NCI-H510A (cell line): ENCODE measurements around the gene MEI1.
"Not testable (repeated sequence)": the region's sequence is repeated elsewhere in the genome, so short reads cannot be mapped to it uniquely, and the experiment has no call there.

ENCODE experiments used
- DNase-seq: peaks from one replicate; lab custom pipeline; 2025; lab: John Stamatoyannopoulos, UW

The MEI1 gene, protein sequence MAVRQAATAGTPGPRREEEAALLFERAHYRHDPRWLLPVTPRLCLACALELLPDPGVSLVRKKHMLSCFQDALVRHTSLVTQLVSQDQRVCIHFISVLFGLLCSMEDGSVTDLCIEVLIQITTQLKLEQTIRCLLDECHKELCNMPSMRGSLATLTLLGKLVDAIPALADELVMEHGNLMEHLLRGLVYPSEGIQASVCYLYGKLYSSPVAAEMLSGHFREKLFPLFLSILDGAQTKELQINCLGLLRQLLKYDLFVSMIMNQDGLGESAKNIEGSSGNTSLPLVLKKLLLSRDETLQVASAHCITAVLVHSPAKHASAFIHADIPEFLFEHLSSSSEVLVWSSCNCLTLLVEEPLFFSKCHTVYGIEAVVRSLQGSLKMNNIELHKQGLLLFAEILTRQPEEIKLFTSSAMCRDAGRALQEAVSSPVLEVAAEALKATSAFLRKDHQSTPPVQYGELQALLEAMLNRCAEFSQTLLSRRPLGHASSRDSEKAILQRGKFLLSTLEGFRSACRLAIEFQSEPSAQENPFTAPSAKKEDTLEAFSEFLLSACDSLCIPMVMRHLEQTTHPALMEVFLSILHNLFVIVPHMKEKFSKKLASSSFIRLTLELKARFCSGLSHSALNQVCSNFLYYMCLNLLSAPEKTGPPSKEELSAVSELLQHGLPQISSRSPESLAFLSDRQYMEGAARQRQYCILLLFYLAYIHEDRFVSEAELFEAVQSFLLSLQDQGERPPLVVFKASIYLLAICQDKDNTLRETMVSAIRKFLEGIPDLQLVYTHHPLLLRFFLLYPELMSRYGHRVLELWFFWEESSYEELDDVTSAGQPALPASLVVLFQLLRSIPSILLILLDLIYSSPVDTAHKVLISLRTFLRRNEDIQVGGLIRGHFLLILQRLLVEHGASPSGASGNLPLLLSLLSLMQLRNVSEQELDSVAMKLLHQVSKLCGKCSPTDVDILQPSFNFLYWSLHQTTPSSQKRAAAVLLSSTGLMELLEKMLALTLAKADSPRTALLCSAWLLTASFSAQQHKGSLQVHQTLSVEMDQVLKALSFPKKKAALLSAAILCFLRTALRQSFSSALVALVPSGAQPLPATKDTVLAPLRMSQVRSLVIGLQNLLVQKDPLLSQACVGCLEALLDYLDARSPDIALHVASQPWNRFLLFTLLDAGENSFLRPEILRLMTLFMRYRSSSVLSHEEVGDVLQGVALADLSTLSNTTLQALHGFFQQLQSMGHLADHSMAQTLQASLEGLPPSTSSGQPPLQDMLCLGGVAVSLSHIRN

DNA sequence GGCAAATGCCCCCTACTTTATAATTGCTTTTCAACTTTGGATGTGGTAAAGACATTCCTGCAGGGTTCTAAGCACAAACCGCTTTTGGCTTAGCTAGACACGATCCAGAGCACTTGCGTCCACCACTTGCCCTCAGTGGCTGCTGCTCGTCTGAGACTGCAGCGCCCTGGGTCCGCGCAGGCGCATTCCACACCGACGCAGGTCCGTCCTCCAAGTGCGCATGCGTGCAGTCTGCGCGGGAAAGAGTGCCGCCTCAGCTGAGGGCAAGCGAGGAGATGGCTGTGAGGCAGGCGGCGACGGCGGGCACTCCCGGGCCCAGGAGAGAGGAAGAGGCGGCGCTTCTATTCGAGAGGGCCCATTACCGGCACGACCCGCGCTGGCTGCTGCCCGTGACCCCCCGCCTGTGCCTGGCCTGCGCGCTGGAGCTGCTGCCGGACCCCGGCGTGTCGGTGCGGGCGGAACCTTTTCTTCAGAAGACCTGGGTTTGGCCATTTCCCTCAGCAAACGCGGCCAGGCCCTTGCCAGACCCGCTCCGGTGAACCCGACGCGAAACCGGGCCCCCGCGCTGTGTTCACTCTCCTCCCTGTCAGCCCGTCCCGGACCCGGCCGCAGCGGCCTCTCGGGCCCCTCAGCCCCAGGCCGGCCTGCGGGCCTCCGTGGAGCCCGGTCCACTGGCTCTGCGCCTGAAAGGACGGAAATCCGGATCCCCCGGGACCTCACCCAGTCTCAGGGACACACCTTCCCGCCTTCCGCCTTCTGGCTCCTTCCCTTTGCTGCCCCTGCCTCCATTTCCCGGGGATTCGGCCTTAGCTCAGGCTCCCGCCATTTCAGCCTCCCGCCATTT lies at the start of gene MEI1:
Gene MEI1, plus strand, starts transcription at position 240 of the 844 bp plus-strand sequence. Its CDS starts 36 bp downstream, at position 276.
- no peak for DNase-seq

DNA sequence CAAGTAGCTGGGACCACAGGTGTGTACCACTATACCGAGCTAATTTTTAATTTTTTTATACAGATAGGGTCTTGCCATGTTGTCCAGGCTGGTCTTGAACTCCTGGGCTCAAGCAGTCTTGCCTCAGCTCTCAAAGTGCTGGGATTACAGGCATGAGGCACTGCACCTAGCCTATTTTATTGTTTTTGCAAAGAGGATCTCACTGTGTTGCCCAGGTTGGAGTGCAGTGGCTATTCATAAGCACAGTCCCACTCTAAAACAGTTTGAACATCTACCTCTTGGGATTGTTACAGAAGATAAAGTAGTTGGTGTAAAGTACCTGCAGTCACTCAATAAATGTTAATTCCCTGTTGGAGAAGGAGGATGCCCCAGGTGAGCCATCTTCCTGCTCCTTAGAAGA lies 49.1 kb upstream of the MEI1 start:
- DNase-seq: no peak

DNA sequence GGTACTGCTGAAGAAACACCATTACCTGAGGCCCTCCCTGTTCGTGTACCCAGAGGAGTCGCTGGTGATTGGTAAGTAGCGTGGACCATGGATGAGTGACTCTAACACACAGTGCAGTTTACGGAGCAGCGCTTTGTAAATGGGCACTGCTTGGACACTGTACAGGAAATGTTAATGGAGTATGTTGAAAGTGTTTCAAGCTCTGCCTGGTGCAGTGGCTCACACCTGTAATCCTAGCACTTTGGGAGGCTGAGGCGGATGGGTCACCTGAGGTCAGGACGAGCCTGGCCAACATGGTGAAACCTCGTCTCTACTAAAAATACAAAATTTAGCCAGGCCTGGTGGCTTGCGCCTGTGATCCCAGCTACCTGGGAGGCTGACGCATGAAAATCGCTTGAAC lies 48.5 kb upstream of the MEI1 start:
- no peak for DNase-seq

DNA sequence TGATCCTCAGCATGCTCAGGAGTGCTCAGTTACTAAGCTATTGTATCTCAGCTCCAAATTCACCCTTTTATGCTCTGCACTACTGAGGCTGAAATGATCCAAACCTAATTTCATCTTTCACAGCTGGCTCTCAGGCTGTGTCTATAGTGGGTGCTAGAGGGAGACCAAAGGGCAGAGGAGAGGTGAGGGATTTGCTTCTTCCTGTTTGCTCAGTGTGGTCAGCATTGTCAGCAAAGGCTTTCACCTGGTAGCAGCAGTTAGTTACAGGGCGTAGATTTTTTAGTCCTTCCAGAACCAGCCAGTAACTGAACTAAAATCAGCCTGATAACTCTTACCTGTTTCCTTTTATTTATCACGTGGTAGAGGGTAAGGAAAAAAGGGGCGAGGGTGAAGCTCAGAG lies 45.0 kb upstream of the MEI1 start:
- no peak for DNase-seq

DNA sequence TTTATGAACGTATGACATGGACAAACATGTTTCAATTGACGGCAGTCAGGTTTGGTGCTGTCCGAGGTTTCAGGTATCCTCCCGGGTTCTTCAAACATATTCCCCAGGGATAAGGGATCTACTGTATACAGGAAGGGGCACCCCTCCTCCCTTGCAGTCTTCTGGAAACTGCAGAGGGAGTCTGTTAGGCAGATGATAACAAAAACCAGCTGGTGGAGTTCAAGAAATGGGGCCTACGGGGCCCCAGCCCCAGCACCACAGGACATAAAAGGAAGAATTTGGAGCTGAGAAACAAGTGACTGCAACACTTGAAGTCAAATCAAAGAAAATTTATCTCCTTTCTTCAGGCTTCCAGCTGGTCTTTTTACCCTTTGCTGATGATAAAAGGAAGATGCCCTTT lies 42.7 kb upstream of the MEI1 start:
- no peak for DNase-seq

DNA sequence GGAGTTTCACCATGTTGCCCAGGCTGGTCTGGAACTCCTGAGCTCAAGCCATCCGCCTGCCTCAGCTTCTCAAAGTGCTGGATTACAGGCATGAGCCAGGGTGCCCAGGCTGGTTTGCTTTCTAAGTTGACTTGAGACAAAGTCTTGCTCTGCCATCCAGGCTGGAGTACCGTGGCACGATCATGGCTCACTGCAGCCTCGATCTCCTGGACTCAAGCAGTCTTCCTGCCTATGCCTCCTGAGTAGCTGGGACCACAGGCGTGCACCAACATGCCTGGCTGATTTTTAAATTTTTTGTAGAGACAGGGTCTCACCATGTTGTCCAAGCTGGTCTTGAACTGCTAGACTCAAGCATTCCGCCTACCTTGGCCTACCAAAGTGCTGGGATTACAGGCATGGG lies 41.6 kb upstream of the MEI1 start:
- DNase-seq: no peak

DNA sequence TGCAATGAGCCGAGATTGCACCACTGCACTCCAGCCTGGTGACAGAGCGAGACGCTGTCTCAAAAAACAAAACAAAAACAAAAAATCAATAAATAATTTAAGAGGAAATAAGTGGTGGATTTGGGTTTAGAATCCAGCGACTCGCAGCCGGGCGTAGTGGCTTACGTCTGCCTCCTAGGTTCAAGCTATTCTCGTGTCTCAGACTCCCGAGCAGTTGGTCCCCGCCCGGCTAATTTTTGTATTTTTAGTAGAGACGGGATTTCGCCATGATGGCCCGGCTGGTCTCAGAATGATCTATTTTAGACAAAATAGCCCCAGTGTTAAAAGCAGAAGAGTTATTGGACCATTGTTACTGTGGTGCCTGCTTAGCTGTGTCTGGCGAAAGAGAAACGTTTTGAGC lies 40.4 kb upstream of the MEI1 start:
- no peak for DNase-seq

DNA sequence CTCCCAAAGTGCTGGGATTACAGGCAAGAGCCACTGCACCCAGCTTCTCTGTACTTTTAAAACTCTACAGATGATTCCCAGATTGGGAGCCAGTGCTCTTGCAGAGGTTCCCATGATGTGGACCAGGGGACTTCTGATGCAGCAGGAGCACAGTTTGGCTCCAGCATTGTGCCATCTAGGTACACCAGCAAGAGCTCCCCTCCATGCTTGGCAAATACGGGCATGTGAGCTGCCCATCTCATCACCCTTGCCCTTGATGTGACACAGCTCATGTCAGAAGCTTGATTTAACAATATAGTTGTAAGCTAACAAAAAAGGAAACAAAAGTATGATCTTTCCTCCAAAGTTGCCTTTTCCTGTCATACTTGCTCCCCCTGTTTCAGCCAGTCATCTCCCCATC lies 39.4 kb upstream of the MEI1 start:
- DNase-seq: no peak

DNA sequence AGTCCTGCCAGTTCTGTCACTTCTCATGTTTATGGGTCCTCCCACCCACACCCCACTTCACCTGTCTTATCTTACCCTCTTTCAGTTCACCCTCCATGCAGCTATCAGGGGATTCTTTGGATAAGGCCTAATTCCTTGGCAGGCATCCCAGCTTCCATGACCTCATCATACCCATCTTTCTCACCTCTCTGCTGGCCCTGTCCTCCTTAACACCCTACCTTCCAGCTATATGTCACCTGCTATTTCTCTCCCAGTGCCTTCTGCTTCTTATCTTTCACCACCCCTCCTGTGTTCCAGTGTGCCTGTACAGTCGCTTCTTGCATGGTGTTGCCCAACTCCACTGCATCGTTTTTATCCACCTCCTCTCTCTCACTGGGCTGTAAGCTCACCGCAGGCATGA lies 38.9 kb upstream of the MEI1 start:
- no peak for DNase-seq

DNA sequence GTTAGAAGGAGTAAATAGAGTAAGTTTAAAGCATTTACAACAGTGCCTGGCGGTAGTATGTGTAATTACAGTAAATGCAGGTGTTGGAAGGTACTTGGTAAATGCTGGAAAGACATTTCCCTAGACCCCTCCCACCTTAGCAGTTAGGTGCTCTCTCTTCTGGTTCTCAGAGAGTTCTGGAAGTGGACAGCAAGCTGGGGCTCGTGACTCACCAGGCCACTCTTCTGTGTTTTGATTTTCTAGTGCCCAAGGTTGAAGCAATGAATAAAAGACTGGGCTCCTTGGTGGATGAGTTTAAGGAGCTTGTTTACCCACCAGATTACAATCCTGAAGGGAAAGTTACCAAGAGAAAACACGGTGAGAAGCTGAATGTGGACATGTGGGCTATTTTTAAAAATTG lies 38.2 kb upstream of the MEI1 start:
- DNase-seq: no peak

DNA sequence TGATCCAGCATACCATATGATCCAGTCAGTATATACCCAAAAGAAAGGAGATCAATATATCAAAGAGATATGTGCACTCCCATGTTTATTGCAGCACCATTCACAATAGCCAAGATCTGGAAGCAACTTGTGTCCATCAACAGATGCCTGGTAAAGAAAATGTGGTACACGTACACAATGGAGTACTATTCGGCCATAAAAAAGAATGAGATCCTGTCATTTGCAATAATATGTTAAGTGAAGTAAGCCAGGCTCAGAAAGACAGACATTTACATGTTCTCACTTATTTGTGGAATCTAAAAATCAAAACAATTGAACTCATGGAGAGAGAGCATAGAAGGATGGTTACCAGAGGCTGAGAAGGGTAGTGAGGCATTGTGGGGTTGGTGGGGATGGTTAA lies 37.6 kb upstream of the MEI1 start:
- no peak for DNase-seq

DNA sequence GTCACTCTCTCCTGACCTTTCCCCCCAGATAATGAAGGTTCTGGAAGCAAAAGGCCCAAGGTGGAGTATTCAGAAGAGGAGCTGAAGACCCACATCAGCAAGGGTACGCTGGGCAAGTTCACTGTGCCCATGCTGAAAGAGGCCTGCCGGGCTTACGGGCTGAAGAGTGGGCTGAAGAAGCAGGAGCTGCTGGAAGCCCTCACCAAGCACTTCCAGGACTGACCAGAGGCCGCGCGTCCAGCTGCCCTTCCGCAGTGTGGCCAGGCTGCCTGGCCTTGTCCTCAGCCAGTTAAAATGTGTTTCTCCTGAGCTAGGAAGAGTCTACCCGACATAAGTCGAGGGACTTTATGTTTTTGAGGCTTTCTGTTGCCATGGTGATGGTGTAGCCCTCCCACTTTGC lies 35.7 kb upstream of the MEI1 start:
- DNase-seq: not testable (repeated sequence)

DNA sequence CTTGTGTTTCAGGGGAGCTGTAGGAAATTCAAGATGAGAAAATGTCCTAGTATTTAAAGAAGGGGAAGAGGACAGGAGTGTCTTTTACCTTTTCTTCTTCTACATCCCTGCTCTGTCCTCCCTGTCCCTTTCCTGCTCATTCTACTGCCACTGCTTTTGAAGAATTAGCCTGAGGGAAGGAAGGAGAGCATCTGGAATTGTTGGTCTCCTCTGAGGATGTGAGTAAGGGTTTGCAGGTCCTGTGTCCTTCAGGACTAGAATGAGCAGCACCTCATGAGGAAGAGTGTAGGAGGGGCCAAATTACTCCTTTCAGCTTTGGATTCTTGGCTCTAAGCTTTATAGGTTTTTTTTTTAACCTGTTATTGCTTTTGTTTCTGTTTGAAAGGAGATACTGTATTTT lies 34.8 kb upstream of the MEI1 start:
- no peak for DNase-seq

DNA sequence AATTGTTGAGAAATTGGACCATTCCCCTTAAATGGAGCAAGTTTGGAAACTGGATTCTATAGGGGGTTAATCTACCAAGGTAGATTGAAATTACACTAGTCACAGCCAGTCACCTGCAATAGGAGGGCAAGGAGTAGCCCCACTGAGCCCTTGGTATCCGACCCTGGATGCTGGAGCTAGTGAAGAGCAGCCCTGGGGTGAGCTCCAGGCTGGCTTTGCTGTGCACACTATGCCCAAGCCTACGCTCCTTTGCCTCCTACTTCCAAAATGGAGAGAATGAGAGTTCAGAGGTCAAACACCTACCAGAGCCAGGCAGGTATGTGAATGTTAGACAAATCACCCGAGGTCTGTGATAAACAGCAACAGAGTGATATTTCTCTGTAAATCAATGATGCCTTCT lies 34.4 kb upstream of the MEI1 start:
- no peak for DNase-seq

DNA sequence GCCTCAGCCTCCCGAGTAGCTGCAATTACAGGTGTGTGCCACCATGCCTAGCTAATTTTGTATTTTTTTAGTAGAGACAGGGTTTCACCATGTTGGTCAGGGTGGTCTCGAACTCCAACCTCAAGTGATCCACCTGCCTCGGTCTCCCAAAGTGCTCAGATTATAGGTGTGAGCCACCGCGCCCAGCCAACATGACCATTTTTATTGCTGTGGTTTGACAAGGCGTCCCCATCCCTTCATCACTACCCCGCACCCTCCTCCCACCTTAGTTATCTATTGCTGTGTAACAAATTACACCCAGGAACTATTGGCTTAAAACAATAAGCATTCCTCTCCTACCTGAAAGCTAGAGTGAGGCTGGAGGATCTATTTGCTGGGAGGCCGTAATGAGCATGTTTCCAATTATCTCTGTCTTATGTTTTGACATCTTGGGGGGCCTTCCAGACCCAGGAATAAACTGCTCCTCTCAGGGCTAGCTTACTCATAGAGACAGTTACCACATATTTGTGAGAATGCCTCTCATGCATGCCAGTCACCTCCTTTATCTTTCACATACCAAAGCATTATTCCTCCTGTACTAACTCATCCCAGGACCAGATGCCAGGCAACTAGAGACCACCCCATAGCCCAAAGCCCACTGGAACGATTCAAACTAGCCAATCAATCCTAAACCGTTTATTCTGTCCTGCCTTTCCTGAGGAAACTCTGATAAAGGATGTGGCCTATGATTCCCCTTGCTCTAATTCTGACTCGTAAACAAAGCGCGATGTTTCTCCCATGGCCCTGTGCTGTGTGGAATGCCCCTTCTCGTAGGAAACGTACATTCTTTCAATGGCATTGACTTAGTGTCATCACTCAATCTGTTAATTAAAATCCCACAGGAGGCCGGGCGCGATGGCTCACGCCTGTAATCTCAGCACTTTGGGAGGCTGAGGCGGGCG lies 30.1 kb upstream of the MEI1 start:
- no peak for DNase-seq

DNA sequence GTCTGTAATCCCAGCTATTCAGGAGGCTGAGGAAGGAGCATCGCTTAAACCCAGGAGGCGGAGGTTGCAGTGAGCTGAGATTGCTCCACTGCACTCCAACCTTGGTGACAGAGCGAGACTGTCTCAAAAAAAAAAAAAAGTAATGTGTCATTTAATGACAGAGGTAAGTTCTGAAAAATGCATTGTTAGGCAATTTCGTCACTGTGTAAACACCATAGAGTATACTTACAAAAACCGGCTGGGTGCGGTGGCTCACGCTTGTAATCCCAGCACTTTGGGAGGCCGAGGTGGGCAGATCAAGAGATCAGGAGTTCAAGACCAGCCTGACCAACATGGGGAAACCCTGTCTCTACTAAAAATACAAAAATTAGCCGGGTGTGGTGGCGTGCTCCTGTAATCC lies 27.2 kb upstream of the MEI1 start:
- not testable (repeated sequence) for DNase-seq

DNA sequence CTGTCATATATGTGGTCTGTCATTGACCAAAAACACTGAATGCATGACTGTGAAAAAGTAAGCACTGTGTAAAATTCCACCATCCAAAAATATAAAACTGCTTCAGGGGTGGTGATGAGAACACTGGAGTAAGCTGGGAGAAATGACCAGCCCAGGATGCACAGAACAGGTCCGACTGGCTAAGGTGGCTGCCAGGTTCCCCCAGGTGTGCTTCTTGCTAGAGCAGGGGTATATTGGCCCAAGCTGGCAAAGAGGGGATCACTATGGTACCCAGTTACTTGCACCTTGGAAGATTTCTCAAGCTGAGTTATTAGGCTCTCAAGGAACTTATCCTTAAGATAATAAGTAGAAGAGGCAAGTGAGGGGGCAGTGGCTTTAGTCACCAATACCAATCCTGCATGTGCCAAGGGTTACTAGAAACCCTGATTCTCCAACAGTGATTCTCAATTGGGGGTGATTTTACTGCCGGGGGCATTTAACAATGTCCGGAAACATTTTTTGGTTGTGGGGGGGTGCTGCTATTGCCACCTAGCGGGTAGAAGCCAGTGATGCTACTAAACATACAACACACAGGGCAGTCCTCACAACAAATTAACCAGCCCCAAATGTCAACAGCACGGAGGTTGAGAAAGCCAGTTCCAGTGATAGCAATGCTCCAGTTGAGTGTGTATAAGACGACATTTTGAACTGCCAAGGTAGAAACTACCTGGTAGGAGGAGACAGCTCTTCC lies 26.4 kb upstream of the MEI1 start:
- DNase-seq: no peak

DNA sequence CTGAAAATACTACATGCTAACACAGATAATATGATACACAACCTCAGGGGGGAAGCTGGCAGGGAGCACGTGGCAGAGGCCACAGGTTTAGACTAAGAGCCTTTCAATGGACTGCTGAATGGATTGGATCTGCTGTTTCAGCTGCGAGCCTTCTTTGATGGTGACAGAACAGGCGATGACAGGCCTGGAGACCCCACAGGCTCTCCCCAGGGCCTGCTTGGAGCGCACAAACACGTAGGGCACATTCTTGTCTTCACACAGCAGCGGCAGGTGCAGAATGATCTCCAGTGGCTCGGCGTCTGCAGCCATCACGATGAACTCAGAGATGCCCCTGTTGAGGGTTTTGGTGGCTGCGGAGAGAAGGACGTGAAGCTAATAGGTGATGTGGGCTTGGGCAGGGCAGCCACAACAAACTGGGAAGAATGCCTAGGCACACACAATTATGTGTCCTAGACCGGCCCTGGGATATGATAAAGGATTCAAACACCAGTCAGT lies 24.4 kb upstream of the MEI1 start:
- DNase-seq: no peak

DNA sequence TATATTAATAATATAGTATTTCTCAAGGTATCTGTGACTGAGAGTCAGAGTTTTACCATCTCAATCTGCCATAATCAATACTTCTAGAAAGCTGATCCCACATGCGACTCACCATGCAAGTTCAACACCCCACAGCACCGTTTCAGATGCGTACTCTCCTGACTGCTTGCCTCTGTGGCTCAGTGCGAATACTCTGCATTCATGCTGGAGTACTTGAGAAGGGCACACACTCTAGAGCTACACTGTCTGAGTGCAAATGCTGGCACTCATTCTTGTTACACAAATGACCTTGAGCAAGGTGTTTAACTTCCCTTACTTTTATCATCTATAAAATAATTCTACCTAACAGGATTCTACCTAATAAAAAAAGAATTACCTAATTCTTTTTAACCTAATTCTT lies 23.2 kb upstream of the MEI1 start:
- DNase-seq: no peak

DNA sequence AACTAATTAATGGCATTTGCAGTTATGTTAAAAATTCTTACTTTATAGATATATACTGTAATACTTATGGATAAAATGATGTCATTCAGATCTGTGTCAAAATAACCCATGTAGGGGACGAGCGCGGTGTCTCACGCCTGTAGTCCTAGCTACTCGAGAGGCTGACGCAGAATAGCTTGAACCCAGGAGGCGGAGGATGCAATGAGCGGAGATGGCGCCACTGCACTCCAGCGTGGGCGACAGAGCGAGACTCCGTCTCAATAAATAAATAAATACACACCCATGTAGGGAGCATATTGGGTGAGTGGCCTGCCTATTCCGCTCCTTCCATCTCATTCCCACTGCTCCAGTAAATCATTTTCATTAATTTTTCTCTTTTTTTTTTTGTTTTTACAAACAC lies 17.7 kb upstream of the MEI1 start:
- no peak for DNase-seq
